HCT116 (cell line): ENCODE data around the gene TTC39C.

ENCODE experiments used
- ELF1 ChIP-seq: IDR thresholded peaks from 2 replicates; pipeline ENCODE4 v1.6.1; 2012; ENCODE audit warnings: low read depth, borderline replicate concordance
- EZH2 ChIP-seq: fragments of 200-600 bp; sonication (generic); IDR thresholded peaks from 2 replicates; pipeline ENCODE4 v1.6.1; 2017; ENCODE audit warnings: antibody characterized with exemption, mixed run types
- EZH2phosphoT487 ChIP-seq: fragments of 200-600 bp; IDR thresholded peaks from 2 replicates; pipeline ENCODE4 v1.6.1; 2018; ENCODE audit warnings: antibody characterized with exemption, borderline replicate concordance
- FOSL1 ChIP-seq: IDR thresholded peaks from 2 replicates; pipeline ENCODE4 v1.6.1; 2012; ENCODE audit warnings: low read depth
- POLR2A ChIP-seq: IDR thresholded peaks from 2 replicates; pipeline ENCODE4 v1.7.0; 2011; ENCODE audit warnings: borderline replicate concordance; ENCODE audit not compliant: insufficient read depth, insufficient read length; ENCODE audit errors: extremely low read depth
- POLR2AphosphoS5 ChIP-seq: IDR thresholded peaks from 2 replicates; pipeline ENCODE4 v1.6.1; 2011; ENCODE audit warnings: mild to moderate bottlenecking, low read depth, low read length, moderate library complexity
- SP1 ChIP-seq: IDR thresholded peaks from 2 replicates; pipeline ENCODE4 v1.6.1; 2012; ENCODE audit warnings: low read depth
- ZFX ChIP-seq: fragments of 450-650 bp; IDR thresholded peaks from 2 replicates; pipeline ENCODE4 v1.6.1; 2017
- TF ChIP-seq, protein P1 (sequence below), 3 experiments: fragments of 200-600 bp in 1 of 3; sonication (generic) in 1 of 3; IDR thresholded peaks in 2 of 3; conservative IDR thresholded peaks in 1 of 3; 2 replicates each; pipeline ENCODE4 v1.5.1; 2012 to 2017; ENCODE audit warnings: low read depth in 2 of 3, low read length in 2 of 3, antibody characterized with exemption in 1 of 3, borderline replicate concordance in 1 of 3, control low read depth in 1 of 3, mild to moderate bottlenecking in 1 of 3, mixed read lengths in 1 of 3, mixed run types in 1 of 3, moderate library complexity in 1 of 3; ENCODE audit not compliant: insufficient read depth in 1 of 3
- TF ChIP-seq, protein P2 (sequence below): IDR thresholded peaks from 2 replicates; pipeline ENCODE4 v1.6.1; 2011; ENCODE audit warnings: mild to moderate bottlenecking, low read length, moderate library complexity; ENCODE audit not compliant: insufficient replicate concordance; ENCODE audit errors: extremely low read depth
- TF ChIP-seq, protein P3 (sequence below): IDR thresholded peaks from 2 replicates; pipeline ENCODE4 v1.6.1; 2012; ENCODE audit warnings: low read depth

DNA sequence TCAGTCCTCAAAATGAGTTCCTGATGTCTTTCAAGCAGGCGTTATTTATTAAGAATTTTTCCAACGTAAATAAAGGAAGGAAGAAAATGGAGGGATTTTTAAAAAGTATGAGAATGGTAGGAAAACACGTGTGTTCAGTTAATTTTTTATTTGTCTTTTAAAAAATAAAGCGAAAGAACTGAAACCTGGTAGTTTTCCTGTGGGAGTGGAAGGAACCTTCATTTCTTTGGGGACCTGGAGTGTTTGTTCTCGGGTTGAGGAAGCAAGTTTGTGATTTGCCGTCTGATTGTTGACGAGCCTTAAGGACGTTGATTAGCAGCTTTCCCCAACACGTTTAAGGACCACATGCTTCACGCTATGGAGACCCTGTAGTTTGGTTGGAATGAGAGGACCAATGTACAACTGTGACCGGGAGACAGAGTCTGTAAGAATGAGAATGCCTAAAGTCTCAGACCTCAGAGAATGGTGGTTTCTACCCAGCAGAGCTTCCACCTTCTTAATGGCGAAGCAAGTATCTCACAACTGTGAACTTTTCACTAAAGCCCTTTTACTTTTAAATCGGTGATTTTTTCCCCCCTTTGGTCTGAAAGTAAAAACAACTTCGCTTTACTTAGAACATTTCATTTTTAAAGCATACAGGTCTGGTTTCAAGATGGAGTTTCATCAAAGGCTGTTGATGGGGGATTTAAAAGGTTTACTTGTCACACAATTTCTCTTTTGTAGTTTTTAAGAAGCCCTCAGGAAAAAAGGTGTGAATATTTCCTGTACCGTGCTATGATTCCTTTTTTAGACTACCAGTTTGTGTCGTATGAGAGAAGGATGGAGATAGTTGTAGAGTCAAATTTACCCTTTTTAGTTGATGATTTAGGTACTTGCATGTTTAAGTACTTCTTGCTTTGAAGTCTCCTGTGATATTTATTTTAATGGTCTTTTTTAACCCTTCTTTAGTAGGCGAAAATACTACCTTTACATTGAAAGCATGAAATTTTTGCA, 1.4 kb downstream of the TTC39C start:
- TF ChIP-seq, protein P1, sequence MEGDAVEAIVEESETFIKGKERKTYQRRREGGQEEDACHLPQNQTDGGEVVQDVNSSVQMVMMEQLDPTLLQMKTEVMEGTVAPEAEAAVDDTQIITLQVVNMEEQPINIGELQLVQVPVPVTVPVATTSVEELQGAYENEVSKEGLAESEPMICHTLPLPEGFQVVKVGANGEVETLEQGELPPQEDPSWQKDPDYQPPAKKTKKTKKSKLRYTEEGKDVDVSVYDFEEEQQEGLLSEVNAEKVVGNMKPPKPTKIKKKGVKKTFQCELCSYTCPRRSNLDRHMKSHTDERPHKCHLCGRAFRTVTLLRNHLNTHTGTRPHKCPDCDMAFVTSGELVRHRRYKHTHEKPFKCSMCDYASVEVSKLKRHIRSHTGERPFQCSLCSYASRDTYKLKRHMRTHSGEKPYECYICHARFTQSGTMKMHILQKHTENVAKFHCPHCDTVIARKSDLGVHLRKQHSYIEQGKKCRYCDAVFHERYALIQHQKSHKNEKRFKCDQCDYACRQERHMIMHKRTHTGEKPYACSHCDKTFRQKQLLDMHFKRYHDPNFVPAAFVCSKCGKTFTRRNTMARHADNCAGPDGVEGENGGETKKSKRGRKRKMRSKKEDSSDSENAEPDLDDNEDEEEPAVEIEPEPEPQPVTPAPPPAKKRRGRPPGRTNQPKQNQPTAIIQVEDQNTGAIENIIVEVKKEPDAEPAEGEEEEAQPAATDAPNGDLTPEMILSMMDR (IDR thresholded peaks at IDR 0.05 in 2 of 3, conservative IDR thresholded peaks at IDR 0.05 in 1 of 3; ENCODE audit: borderline replicate concordance in 1 of 3, insufficient read depth in 1 of 3, low read depth in 2 of 3, low read length in 2 of 3) = no peak
- TF ChIP-seq EZH2phosphoT487 (no peak), EZH2 (no peak), ELF1 (no peak), SP1 (no peak), ZFX (no peak), POLR2A (no peak), POLR2AphosphoS5 (no peak), FOSL1 (no peak)
- TF ChIP-seq, protein P2, sequence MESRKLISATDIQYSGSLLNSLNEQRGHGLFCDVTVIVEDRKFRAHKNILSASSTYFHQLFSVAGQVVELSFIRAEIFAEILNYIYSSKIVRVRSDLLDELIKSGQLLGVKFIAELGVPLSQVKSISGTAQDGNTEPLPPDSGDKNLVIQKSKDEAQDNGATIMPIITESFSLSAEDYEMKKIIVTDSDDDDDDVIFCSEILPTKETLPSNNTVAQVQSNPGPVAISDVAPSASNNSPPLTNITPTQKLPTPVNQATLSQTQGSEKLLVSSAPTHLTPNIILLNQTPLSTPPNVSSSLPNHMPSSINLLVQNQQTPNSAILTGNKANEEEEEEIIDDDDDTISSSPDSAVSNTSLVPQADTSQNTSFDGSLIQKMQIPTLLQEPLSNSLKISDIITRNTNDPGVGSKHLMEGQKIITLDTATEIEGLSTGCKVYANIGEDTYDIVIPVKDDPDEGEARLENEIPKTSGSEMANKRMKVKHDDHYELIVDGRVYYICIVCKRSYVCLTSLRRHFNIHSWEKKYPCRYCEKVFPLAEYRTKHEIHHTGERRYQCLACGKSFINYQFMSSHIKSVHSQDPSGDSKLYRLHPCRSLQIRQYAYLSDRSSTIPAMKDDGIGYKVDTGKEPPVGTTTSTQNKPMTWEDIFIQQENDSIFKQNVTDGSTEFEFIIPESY = no peak
- TF ChIP-seq, protein P3, sequence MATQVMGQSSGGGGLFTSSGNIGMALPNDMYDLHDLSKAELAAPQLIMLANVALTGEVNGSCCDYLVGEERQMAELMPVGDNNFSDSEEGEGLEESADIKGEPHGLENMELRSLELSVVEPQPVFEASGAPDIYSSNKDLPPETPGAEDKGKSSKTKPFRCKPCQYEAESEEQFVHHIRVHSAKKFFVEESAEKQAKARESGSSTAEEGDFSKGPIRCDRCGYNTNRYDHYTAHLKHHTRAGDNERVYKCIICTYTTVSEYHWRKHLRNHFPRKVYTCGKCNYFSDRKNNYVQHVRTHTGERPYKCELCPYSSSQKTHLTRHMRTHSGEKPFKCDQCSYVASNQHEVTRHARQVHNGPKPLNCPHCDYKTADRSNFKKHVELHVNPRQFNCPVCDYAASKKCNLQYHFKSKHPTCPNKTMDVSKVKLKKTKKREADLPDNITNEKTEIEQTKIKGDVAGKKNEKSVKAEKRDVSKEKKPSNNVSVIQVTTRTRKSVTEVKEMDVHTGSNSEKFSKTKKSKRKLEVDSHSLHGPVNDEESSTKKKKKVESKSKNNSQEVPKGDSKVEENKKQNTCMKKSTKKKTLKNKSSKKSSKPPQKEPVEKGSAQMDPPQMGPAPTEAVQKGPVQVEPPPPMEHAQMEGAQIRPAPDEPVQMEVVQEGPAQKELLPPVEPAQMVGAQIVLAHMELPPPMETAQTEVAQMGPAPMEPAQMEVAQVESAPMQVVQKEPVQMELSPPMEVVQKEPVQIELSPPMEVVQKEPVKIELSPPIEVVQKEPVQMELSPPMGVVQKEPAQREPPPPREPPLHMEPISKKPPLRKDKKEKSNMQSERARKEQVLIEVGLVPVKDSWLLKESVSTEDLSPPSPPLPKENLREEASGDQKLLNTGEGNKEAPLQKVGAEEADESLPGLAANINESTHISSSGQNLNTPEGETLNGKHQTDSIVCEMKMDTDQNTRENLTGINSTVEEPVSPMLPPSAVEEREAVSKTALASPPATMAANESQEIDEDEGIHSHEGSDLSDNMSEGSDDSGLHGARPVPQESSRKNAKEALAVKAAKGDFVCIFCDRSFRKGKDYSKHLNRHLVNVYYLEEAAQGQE = no peak
